HG03108 (cell line): Measurements from ENCODE around the gene SERAC1.
"Not testable (repeated sequence)": the region's sequence is repeated elsewhere in the genome, so short reads cannot be mapped to it uniquely, and the experiment has no call there.

Experiments
- ATAC-seq: cut with Tn5 transposase; IDR thresholded peaks from one replicate; pipeline ENCODE4 v1.9.1; 2021; ENCODE audit warnings: moderate library complexity; ENCODE audit not compliant: unreplicated experiment

SERAC1 gene

DNA sequence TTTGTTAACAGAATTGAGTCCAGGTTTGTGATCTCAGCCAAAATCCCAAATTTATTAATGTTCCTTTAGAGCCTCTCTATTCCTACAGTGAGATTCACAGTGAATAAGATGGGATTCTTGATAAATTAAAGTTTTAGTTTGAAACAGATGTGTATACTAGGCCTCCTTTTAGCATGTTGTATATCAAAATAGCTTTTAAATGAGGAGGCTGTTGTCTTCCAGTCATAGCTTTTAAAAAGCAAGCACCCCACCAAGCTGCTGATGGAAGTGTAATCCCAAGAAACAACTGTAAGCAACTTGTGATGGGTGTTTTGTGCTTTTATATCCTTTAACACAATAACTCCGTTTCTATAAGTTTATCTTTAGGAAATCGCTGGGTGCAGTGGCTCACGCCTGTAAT lies 7.0 kb upstream of the SERAC1 start:
- no peak for ATAC-seq

DNA sequence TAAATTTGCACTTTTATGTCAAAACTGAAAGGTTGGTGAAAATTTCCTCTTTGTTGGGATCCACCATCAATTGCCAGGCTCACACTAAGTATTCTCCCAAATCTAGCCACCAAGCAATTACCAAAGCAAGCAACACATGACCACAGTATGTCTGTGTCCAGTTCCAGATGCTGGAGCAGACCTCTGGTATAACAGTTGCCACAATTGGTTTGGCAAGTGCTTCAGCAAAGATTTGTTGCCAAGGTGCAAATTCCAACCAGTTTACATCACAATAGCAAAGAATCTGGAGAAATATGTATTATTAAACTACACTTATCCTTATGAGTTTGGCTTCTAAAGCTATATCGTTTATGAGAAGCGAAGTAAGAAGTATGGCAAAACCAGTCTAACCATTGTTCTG lies 6.5 kb upstream of the SERAC1 start:
- no peak for ATAC-seq

DNA sequence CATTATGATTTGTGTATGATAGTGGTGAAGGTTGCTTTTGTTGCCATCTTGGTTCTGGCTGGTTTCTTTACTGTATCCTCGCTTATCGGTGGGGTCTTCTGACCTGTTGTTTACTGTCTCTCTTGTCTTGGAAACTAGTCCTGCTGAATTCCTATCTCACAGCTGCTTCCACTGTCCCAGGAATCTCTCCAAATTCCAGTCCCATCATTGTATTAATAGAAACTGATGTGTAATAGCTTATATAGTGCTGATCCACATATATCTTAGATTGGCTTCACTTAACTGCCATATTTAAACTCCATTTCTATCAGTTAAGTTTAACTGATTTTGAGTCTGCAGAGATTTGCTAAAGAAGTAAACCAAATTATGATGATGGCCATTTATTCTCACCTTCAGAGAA lies 6.0 kb upstream of the SERAC1 start:
- no peak for ATAC-seq

DNA sequence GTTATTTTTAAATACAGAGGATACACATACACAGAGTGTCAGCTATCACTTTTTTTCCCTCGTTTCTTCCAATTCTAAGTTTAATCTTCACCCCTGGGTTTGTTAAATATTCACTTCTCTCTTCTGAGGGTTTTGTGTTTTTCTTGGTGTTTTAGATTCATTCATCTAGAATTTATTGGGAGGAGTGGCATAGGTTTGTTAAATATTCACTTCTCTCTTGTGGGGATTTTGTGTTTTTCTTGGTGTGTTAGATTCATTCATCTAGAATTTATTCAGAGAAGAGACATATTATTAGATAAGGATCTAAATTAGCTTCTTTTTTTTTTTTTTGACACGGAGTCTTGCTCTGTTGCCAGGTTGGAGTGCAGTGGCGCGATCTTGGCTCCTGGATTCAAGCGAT lies 3.9 kb upstream of the SERAC1 start:
- ATAC-seq: no peak

DNA sequence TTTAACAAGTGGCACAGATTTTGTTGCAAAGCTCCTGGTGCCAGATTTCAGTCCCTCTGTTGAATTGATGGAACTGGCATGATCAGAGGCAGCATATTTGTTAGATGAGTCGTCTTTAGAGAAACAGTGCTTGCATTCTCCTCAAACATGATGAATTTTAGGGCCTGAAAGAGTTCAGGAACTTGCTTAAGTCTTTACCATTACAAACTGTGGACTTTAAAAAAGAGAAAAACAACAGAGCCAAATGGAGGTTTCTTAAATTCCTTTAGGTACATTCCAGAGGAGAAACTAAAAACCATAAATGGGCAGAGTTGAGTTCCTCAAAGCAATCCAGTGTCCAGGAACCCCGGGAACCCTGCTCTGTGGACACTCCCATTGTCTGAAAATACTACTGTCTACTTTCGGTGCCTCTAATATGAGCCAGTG lies 2.6 kb upstream of the SERAC1 start:
- ATAC-seq: no peak

DNA sequence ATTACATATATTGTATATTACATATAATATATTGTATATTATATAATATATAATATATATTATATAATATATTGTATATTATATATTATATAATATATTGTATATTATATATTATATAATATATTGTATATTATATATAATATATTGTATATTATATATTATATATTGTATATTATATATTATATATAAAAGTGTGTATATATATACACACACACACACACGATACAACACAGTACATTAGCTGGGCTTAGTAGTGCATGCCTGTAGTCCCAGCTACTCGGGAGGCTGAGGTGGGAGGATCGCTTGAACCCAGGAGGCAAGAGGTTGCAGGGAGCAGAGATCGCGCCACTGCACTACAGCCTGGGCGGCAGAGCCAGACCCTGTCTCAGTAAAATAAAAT lies 1.6 kb upstream of the SERAC1 start:
- ATAC-seq: not testable (repeated sequence)

DNA sequence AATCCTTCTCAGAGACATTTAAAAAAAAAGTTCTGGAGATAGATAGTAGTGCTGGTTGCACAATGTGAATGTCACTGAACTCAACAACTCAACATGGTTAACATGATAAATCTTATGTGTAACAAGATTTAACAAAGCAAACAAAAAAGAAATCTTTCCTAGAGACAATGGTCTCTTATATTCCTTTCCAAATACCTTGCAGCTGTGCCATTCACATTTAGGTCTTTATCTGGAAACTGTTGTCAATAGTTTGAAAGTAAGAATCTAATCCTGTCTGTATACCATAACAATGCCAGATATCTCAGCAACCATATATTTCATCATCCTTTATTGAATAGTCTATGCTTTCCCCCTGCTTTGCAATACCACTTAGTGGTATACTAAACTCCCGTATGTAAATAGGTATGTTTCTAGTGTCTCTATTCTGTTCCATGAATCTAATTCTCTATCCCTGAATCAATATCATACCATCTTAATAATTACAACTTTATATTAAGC lies 2.1 kb downstream of the SERAC1 start:
- no peak for ATAC-seq

DNA sequence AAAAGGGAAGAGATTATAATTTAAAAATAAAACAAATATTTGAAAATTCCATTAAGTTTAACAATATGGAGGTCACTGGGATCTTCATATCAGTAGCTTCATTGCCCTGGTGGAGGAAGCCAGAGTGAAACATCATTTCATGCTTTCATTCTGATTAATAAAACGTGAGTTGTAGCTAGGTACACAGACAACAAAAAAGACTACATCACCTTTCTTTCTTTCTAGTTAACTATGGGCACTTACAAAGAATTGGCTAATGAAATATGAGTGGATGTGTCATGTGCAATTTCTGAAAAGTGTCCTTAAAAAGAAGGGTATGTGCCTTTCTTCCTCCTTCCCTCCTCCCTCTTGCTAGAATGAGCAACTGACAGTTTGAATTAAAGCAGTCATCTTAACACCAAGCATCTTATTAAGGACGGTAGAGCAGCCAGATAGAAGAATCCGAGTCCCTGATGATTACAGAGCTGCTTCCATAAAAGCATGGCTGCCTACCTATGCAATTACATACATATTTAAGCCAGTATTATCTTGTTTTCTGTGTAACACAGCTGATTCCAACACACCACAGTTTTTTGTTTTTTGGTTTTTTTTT lies 3.4 kb downstream of the SERAC1 start:
- no peak for ATAC-seq

DNA sequence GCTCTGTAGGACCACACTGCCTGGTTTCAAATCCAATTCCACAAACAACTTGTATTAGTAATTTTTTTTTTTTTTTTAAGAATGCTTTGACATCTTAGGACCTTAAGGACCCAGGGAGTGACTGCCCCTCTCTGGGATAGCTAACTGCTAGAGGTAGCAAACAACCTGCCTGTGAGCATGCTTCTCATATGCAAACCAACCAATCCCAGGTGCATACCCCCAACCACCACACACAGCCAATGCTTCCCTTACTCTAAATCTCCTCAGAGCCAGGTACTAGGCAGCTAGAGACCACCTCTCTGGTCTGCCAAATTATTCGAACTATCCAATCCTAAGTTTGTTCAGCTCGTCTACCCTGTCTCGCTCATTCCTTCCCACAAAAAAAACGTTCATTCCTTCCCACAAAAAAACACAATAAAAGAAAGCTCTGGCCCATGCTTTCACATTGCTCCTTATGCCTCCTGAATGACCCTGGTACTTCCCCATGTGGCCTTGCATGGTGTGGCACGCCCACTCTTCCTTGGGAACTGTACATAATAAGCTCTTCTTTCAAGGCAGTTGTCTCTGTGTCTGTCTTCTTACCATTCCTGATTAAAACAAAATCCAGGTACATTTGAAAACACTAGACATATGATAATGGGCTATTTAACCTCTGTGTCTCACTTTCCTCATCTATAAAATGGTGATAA lies 6.4 kb downstream of the SERAC1 start:
- no peak for ATAC-seq

DNA sequence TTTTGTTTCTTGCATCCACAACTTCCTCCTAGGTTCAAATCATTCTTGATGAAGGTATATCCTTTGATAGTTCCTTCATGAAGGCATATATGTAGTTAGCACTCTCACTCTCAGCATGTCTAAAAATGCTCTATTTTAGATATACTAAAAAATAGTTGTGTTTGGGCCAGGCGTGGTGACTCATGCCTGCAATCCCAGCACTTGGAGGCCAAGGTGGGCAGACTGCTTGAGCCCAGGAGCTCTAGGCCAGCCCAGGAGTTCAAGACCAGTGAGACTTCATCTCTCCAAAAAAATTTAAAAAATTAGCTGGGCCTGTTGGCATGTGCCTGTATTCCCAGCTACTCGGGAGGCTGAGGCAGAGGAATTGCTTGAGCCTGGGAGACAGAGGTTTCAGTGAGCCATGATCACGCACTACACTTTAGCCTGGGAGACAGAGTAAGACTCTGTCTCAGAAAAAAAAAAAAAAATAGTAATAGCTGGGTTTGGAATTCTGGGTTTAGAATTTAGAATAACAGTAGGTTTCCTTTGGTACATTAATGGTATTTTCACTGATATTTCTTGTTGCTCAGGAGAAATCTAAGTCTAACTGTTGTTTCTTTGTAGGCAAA lies 7.0 kb downstream of the SERAC1 start:
- ATAC-seq: no peak

DNA sequence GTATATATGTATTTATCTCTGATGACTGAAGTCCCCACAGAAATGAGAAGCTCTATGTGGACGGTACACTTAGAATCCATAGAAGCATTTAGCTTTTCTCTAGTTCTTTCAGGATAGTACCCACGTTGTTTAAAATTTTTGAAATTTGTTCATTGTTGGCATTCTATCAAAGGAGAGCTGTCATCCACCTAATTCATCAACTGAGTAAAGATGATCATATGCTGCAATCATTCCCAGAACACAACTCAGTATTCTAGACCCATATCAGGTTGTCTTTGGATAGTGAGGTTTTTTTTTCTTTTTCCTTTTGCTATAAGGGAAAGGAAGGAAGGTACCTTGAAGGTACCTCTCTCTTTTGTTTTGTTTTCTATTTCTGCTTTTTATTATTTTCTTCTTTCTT lies 9.3 kb downstream of the SERAC1 start:
- ATAC-seq: no peak

DNA sequence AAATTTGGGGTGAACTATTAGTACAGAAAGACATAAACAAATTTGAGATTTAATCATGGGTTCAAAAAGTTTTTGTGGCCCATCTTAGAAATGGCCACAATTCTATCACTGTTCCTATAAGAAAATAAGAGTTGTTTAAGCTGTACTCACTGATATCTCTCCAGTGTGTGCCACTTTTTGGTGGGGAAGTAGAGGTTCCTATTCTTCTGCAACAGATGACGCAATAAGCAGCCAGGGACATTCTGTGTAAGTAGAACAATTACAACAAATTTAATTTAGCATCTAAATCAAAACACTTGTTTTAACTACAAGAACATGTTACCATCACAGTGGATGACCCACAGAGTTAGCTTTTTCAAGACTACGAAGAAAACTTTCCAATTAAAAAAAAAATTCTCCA lies 9.9 kb downstream of the SERAC1 start:
- no peak for ATAC-seq

DNA sequence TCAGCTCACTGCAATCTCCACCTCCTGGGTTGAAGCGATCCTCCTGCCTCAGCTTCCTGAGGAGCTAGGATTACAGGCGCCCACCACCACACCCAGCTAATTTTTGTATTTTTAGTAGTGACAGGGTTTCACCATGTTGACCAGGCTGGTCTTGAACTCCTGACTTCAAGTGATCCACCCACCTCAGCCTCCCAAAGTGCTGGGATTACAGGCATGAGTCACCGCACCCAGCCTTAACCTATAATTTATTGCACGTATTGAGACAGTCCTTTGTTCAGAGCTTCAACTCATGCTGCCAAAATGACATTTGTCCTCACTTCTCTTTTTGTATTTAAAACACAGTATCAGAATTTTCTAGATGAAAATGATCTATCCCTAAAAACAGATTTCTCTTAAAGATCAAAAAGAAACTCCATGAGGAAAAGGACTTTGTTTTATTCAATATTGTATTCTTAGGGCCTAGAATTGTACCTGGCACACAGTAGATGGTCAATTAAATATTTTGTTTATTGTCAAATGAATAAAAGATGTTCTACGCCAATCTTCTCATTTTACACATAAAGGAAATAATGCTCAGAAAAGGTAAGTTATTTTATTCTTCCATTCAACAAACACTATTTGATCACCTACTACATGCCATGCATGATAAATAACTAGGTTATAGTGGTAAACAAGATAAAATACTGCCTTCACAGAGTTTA lies 10.8 kb downstream of the SERAC1 start:
- ATAC-seq: no peak

DNA sequence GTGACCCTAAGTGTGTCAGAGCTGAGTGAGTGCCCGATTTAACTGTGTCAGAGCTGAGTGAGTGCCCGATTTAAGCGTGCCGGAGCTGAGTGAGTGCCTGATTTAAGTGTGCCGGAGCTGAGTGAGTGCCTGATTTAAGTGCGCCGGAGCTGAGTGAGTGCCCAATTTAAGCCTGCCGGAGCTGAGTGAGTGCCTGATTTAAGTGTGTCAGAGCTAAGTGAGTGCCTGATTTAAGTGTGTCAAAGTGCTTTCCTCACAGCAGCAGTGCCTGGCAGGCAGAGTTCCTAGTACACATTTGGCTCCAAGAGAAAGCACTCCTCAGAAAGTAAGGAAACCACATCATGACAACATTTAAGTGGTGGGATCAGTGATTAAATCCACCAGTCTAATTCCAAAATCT lies 13.2 kb downstream of the SERAC1 start:
- ATAC-seq: no peak

DNA sequence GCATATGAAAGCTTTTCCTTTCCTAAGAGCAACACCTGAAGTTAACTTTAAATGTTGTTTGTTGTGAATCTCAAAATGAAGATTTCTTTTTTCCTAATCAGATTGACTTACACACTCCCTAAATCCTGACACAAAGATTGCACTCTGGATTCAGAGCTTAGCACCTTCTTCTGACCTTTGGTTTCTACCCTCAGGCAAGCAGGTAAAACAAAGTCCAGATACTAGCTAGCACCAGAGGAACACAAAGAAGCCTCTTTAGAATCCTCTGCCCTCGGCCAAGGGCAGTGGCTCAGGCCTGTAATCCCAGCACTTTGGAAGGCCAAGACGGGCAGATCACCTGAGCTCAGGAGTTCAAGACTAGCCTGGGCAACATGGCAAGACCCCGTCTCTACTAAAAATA lies 14.5 kb downstream of the SERAC1 start:
- no peak for ATAC-seq

DNA sequence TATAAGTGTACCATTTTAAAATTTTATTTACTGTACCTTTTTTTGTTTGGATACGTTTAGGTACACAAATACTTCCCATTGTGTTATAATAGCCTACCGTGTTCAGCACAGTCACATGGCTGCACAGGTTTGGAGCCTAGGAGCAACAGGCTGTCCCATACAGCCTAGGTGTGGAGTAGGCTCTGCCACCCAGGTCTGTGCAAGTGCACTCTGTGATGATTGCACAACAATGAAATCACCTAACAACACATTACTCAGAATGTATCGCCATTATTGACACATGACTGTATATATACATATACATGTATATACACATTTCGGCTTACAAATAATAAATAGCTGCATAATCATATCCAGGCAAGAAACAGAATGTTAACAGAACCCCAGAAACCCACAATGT lies 15.4 kb downstream of the SERAC1 start:
- no peak for ATAC-seq

DNA sequence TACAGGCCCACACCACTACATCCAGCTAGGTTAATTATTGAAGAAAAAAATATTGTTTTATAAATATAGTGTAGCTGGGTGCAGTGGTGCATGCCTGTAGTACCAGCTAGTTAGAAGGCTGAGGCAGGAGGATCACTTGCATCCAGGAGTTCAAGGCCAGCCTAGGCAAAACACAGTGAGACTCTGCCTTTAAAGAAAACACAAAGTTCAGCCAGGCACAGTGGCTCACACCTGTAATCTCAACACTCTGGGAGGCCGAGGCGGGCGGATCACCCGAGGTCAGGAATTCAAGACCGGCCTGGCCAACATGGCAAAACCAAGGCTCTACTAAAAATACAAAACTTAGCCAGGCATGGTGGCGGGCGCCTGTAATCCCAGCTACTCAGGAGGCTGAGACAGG lies 16.0 kb downstream of the SERAC1 start:
- not testable (repeated sequence) for ATAC-seq

DNA sequence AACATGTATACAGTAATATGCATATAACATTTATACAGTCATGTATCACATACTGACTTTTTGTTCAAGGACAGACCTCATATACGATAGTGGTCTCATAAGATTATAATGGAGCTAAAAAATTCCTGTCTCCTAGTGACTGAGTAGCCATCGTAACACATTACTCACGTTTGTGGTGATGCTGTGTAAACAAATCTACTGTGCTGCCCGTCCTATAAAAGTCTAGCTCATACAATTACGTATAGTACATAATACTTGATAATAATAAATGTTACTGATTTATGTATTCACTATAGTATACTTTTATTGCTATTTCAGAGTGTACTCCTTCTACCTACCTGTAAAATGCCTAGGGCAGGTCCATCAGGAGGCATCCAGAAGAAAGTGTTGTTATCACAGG lies 17.4 kb downstream of the SERAC1 start:
- ATAC-seq: no peak

DNA sequence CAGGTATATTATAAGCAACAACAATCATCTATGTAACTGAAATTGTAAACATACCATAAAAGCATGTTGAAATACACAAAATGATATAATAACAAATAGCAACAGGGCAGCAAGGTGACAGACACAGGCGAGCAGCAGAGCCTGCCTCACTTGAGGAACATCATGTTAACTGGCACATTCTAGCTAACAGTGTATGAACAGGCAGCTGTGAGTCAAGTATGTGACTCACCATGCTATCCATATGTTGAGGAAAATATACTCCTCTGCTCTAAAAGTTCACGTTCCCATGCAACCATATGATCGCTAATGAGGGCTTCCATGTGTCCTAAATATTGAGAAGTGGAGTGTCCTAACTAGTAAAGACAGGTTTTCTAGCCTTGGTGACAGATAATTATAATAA lies 18.4 kb downstream of the SERAC1 start:
- no peak for ATAC-seq

DNA sequence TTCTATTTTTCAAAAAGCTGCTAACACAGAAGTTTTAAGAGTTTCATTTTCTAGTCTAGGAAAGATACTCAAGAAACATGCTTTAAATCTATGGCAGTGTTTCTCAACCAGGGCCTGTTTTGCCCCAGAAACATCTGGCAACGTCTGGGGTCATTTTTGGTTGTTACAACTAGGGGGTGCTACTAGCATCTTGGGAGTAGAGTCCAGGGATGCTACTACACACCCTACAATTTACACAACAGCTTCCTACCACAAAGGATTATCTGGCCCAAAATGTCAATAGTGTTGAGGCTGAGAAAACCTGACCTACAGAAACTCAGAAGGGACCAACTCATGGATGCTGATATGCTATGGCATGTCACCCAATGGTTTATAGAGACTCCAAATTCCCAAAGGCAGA lies 24.4 kb downstream of the SERAC1 start:
- ATAC-seq: no peak

DNA sequence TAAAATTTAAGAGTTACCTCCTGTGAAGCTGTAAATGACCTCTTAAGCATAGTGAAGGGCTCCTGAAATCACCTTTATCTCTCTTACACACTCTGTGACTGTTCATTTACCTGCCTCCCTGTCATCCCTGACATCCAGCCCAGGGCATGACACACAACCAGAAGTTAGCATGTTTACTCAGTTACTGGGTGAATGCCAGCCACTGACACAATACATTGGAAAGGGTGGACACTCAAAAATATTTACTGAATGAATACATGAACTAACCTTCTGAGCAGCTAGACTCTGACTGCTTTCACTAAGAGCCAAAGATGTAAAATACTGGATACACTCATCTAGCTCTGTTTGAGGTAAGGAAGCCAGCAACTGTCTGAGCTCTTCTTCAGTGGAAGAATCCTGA lies 25.3 kb downstream of the SERAC1 start:
- no peak for ATAC-seq

DNA sequence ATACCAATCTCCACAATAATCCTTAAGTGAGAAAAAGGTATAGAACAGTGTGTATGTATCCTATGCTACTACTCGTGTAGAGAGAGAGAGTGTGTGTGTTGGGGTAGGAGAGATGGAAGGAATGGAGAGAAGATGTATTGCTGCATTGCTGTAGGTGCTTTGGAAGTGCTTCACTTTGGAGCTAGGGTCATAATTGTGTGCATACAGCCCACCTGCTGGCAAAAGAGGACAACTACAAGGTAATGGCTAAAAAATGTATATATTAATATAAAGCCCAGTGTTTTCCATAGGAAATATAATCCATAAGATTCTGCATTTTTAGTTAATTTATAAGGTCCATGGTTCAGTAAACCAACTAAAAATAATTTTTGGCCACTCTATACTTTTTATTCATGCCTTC lies 36.1 kb downstream of the SERAC1 start:
- ATAC-seq: no peak
